ENCODE measurements around the gene KLHL29.

GRCh38 chr2:23718931-23719700, 334.1 kb downstream of the KLHL29 start:
- no peak for TF ChIP-seq CTCF (IDR thresholded peaks at IDR 0.05; ENCODE audit: insufficient read depth, low read length)
- no peak for TF ChIP-seq POLR2AphosphoS5 (IDR thresholded peaks at IDR 0.05; ENCODE audit: low read depth)

Measured in HL-60 (cell line).